DND-41 (cell line): ENCODE results near the gene MRPL24.

Experiments
- ATAC-seq: fragments of 200-7000 bp; cut with Tn5 transposase; 3 replicates; pipeline ENCODE4 v1.9.1; 2021; ENCODE audit warnings: low read depth; ENCODE audit not compliant: insufficient read depth
- DNase-seq: peaks from one replicate; pipeline ENCODE4 v3.0.0-alpha.2; 2020
- H2AFZ ChIP-seq: 2 replicates; pipeline ENCODE4 v1.6.0; 2012; ENCODE audit warnings: low read depth, low read length
- H3K27ac ChIP-seq: 2 replicates; pipeline ENCODE4 v1.5.1; 2012; ENCODE audit warnings: low read length, inconsistent platforms
- H3K27me3 ChIP-seq: fragments of 200-600 bp; sonication (generic); 2 replicates; pipeline ENCODE4 v1.6.0; 2012; ENCODE audit warnings: low read length, mild to moderate bottlenecking, inconsistent platforms; ENCODE audit not compliant: insufficient read depth, poor library complexity
- H3K36me3 ChIP-seq: 2 replicates; pipeline ENCODE4 v1.5.1; 2012; ENCODE audit warnings: low read length, inconsistent platforms; ENCODE audit not compliant: insufficient read depth
- H3K4me1 ChIP-seq: 2 replicates; pipeline ENCODE4 v1.5.1; 2012; ENCODE audit warnings: mild to moderate bottlenecking, low read length; ENCODE audit not compliant: insufficient read depth
- H3K4me2 ChIP-seq: 2 replicates; pipeline ENCODE4 v1.6.0; 2012; ENCODE audit warnings: mild to moderate bottlenecking, moderate library complexity, low read length, inconsistent platforms; ENCODE audit not compliant: insufficient read depth
- H3K4me3 ChIP-seq, 2 experiments: fragments of 200-600 bp in 1 of 2; shearing (Covaris generic) in 1 of 2; 2 replicates each; pipeline ENCODE4 v1.5.1; 2012 to 2016; ENCODE audit warnings: inconsistent platforms in 2 of 2, low read length in 2 of 2, mild to moderate bottlenecking in 2 of 2, low read depth in 1 of 2, moderate library complexity in 1 of 2
- H3K79me2 ChIP-seq: 2 replicates; pipeline ENCODE4 v1.6.0; 2012; ENCODE audit warnings: low read length, inconsistent platforms; ENCODE audit not compliant: insufficient read depth
- H3K9ac ChIP-seq: 2 replicates; pipeline ENCODE4 v1.6.0; 2012; ENCODE audit warnings: low read depth, mild to moderate bottlenecking, inconsistent platforms, low read length, moderate library complexity
- H3K9me3 ChIP-seq: 2 replicates; pipeline ENCODE4 v1.5.1; 2012; ENCODE audit warnings: low read length, moderate library complexity, mild to moderate bottlenecking, inconsistent platforms; ENCODE audit not compliant: insufficient read depth, severe bottlenecking
- H4K20me1 ChIP-seq: 2 replicates; pipeline ENCODE4 v1.6.0; 2012; ENCODE audit warnings: low read length; ENCODE audit not compliant: insufficient read depth
- EZH2 ChIP-seq: IDR thresholded peaks from 3 replicates; pipeline ENCODE4 v1.6.1; 2012; ENCODE audit warnings: borderline replicate concordance, low read depth, mild to moderate bottlenecking, moderate library complexity, low read length, inconsistent platforms; ENCODE audit not compliant: severe bottlenecking
- TF ChIP-seq, protein P1 (sequence below): IDR thresholded peaks from 2 replicates; pipeline ENCODE4 v1.5.1; 2012; ENCODE audit warnings: borderline replicate concordance, low read length, moderate library complexity, mild to moderate bottlenecking; ENCODE audit not compliant: poor library complexity, severe bottlenecking; ENCODE audit errors: extremely low read depth

MRPL24 gene

DNA sequence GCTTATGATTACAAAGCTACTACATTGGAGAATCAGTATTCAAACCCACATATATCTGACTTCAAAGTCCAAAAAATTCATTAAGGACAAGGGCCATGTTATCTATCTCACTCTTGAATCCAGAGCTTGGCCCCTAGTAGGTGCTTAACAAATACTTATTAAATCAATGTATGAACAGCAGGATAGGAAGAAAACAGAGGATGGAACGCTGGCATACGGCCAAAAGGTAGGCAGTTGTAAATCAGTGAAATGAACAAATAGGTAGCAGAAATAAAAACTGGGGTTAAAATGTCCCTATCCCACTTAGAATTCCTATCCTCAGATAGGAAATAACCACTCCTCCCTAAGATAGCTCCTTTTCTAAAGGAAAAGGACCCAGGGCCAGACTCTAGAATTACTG, 2.0 kb downstream of the MRPL24 start:
- Histone ChIP-seq H3K4me2 (no peak overlapping the region), H3K4me3 (no peak overlapping the region), H3K79me2 (peaks cover 24% of the 10 kb centered on the region), H2AFZ (no peak overlapping the region), H4K20me1 (no peaks in the 10 kb centered on the region), H3K4me1 (peaks cover 25% of the 10 kb centered on the region), H3K36me3 (peaks cover 60% of the 10 kb centered on the region), H3K9ac (no peak overlapping the region), H3K27ac (no peak overlapping the region), H3K27me3 (no peaks in the 10 kb centered on the region), H3K9me3 (no peaks in the 10 kb centered on the region)
- TF ChIP-seq, protein P1, sequence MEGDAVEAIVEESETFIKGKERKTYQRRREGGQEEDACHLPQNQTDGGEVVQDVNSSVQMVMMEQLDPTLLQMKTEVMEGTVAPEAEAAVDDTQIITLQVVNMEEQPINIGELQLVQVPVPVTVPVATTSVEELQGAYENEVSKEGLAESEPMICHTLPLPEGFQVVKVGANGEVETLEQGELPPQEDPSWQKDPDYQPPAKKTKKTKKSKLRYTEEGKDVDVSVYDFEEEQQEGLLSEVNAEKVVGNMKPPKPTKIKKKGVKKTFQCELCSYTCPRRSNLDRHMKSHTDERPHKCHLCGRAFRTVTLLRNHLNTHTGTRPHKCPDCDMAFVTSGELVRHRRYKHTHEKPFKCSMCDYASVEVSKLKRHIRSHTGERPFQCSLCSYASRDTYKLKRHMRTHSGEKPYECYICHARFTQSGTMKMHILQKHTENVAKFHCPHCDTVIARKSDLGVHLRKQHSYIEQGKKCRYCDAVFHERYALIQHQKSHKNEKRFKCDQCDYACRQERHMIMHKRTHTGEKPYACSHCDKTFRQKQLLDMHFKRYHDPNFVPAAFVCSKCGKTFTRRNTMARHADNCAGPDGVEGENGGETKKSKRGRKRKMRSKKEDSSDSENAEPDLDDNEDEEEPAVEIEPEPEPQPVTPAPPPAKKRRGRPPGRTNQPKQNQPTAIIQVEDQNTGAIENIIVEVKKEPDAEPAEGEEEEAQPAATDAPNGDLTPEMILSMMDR, result no peak
- TF ChIP-seq EZH2, result no peak
- DNase-seq (no peak), ATAC-seq (no peak)

DNA sequence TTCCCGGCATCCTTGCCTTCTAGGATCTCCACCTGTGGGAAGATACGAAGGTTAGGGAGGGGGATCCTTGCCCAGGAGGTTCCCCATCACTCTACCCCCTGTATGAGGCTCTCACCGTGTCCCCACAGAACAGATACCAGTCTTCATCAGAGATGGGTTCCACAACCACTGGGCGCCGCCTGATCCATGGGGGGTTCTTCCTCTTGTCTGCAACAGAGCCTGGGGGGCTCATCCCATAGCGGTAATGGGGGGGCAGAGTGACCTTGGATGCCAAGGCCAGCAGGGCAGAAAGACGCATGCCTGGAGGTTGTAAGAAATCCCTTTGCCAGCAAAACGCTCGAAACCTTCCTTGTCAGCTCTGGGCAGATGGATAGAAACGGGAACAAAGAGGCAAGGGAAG, 2.5 kb downstream of the MRPL24 start:
- no peak overlapping the region for H3K9ac ChIP-seq
- no peaks in the 10 kb centered on the region for H3K9me3 ChIP-seq
- DNase-seq (no peak), ATAC-seq (no peak)
- H3K4me2 ChIP-seq, result no peak overlapping the region
- H3K4me3 ChIP-seq, result no peak overlapping the region
- TF ChIP-seq, protein P1, result no peak
- TF ChIP-seq EZH2, result no peak
- H3K4me1 ChIP-seq, result peaks cover 25% of the 10 kb centered on the region
- H2AFZ ChIP-seq, result no peak overlapping the region
- no peaks in the 10 kb centered on the region for H4K20me1 ChIP-seq
- H3K79me2 ChIP-seq, result peaks cover 22% of the 10 kb centered on the region
- no peaks in the 10 kb centered on the region for H3K27me3 ChIP-seq
- H3K36me3 ChIP-seq, result peaks cover 57% of the 10 kb centered on the region
- no peak overlapping the region for H3K27ac ChIP-seq

DNA sequence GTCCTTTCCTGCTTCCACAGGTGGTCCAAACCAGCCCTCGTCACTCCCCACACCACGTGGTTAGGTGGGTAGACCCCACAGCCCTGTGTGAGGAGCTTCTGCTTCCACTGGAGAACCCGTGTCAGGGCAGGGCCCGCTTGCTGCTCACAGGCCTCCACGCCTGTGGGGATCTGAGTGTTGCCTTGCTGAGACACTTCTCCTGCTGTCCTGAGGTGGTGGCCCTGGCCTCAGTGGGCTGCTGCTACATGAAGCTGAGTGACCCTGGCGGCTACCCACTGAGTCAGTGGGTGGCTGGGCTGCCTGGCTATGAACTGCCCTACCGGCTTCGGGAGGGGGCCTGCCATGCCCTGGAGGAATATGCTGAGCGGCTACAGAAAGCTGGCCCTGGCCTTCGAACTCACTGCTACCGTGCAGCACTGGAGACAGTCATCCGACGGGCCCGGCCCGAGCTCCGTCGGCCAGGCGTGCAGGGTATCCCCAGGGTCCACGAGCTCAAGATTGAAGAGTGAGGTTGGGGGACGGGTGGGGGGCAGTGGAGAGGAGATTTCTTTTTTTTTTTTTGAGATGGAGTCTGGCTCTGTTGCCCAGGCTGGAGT, 6.8 kb downstream of the MRPL24 start:
- Histone ChIP-seq H2AFZ (no peak overlapping the region), H3K9me3 (no peaks in the 10 kb centered on the region), H4K20me1 (no peaks in the 10 kb centered on the region), H3K27ac (no peak overlapping the region), H3K4me2 (no peak overlapping the region), H3K79me2 (peaks cover 8% of the 10 kb centered on the region), H3K4me1 (peaks cover 11% of the 10 kb centered on the region), H3K36me3 (peaks cover 38% of the 10 kb centered on the region), H3K4me3 (no peak overlapping the region), H3K9ac (no peak overlapping the region), H3K27me3 (no peaks in the 10 kb centered on the region)
- DNase-seq, result no peak
- TF ChIP-seq, protein P1, result no peak
- no peak for TF ChIP-seq EZH2
- ATAC-seq, result no peak
